Measurements from ENCODE around the gene ENC1.

DNA sequence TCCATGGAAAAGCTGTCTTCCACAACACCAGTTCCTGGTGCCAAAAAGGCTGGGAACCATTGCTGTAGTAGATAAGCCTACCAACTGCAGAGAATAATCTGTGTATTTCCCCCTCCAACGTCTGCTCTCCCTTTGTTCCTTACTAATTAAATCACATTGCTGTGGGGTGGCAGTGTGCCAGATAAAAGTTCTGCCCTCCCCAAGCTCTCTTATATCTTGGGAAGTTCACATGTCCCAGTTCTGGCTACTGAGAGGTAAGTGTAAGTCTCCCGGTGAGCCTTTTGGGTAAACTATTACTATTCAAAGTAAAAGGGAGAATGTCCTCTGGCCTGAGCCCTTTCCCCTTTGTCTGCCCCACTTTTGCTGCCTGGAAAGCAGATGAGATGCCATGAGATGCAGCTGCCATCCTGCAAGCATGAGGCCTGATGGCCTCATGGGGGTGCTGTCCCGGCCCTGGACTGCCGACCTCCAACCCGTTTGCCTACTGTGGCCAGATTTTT, 14.7 kb downstream of the ENC1 start:
- TF ChIP-seq, protein P1, sequence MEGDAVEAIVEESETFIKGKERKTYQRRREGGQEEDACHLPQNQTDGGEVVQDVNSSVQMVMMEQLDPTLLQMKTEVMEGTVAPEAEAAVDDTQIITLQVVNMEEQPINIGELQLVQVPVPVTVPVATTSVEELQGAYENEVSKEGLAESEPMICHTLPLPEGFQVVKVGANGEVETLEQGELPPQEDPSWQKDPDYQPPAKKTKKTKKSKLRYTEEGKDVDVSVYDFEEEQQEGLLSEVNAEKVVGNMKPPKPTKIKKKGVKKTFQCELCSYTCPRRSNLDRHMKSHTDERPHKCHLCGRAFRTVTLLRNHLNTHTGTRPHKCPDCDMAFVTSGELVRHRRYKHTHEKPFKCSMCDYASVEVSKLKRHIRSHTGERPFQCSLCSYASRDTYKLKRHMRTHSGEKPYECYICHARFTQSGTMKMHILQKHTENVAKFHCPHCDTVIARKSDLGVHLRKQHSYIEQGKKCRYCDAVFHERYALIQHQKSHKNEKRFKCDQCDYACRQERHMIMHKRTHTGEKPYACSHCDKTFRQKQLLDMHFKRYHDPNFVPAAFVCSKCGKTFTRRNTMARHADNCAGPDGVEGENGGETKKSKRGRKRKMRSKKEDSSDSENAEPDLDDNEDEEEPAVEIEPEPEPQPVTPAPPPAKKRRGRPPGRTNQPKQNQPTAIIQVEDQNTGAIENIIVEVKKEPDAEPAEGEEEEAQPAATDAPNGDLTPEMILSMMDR (IDR thresholded peaks at IDR 0.05) = no peak
- TF ChIP-seq POLR2A (IDR thresholded peaks at IDR 0.05) = no peak
